Stomach (tissue), 9 donors: ENCODE data around the gene KIRREL3. TPM values are rescaled to one million over a fixed set of nuclear protein-coding genes. Genes with fewer than 3 reads are reported as not detected.
A peak's percentile ranks its signal among the peaks of the same experiment; 100 is the strongest.

Source experiments
- DNase-seq, 2 donors: peaks; one replicate each; pipeline versions ENCODE4 v3.0.0 to v3.0.0-alpha.2; 2013 to 2019
- H3K27ac ChIP-seq, 5 donors: fragments of 200-600 bp in 4 of 5; sonication (generic) in 4 of 5; one replicate each; pipeline ENCODE4 v1.5.1; 2013 to 2019; ENCODE audit warnings: mild to moderate bottlenecking in 1 of 5, moderate library complexity in 1 of 5
- H3K27me3 ChIP-seq, 3 donors: fragments of 200-600 bp; sonication (generic); one replicate each; pipeline ENCODE4 v1.5.1; 2017 to 2019; ENCODE audit warnings: mixed run types in 1 of 3
- H3K36me3 ChIP-seq, 4 donors: fragments of 200-600 bp; sonication (generic); 1 replicate in 3 of 4; 2 replicates in 1 of 4; pipeline ENCODE4 v1.5.1; 2016 to 2019
- H3K4me1 ChIP-seq, 4 donors: fragments of 200-600 bp; sonication (generic); one replicate each; pipeline ENCODE4 v1.5.1; 2016 to 2019
- H3K4me3 ChIP-seq, 4 donors: fragments of 200-600 bp; sonication (generic) in 3 of 4; one replicate each; pipeline ENCODE4 v1.5.1; 2016 to 2019; ENCODE audit warnings: mild to moderate bottlenecking in 1 of 4
- H3K9me3 ChIP-seq, 4 donors: fragments of 200-600 bp; sonication (generic); one replicate each; pipeline ENCODE4 v1.5.1; 2016 to 2019
- CTCF ChIP-seq, 7 experiments: fragments of 450-650 bp in 4 of 7; fragments of 200-600 bp in 3 of 7; sonication (generic) in 3 of 7; IDR thresholded peaks; one replicate each; pipeline ENCODE4 v1.5.1; 2016 to 2019; ENCODE audit warnings: antibody characterized with exemption in 7 of 7, control low read depth in 2 of 7, mild to moderate bottlenecking in 1 of 7
- EP300 ChIP-seq: sonication (generic); formaldehyde crosslinking; IDR thresholded peaks from one replicate; pipeline ENCODE4 v1.6.1; 2017; ENCODE audit warnings: antibody characterized with exemption
- POLR2A ChIP-seq, 4 donors: fragments of 450-650 bp; IDR thresholded peaks; one replicate each; pipeline ENCODE4 v1.6.1; 2016; ENCODE audit warnings: antibody characterized with exemption in 4 of 4, control low read depth in 2 of 4, mild to moderate bottlenecking in 1 of 4, moderate library complexity in 1 of 4
- POLR2AphosphoS5 ChIP-seq, 3 donors: sonication (generic); formaldehyde crosslinking; IDR thresholded peaks; one replicate each; pipeline ENCODE4 v1.6.1; 2016; ENCODE audit warnings: antibody characterized with exemption in 3 of 3
- WGBS, 5 donors: extraction: QIAGEN DNeasy Blood & Tissue Kit in 3 of 5; methylation state at CpG; one replicate each; pipeline versions ENCODE4 v1.1.5 to v1.1.7; 2013 to 2018; 5-methylcytosine and 5-hydroxymethylcytosine counted together
- intact Hi-C: fragments of 100-400 bp; cut with DNase I; formaldehyde crosslinking; loops from one replicate; pipeline ENCODE4 v1.15.1; 2023; ENCODE audit warnings: low total_unique reads
- polyA plus RNA-seq, 3 donors: library from polyadenylated mRNA; stranded (reverse); fragments of 200-250 nt; gene quantifications; one replicate each; pipeline ENCODE4 v1.2.3, GENCODE V29; 2013
- total RNA-seq, 5 donors: library from RNA; depleted of rRNA; stranded (reverse); fragments of >200 nt; gene quantifications; one replicate each; pipeline versions ENCODE4 v1.1.0 to v1.2.3, GENCODE V29; 2014 to 2016
- donor health status: healthy with polysubstance abuse.
- donor health status: Bipolar disorder and iron deficiency.
- donor health status: healthy.

KIRREL3 gene
- total and polyA plus RNA-seq, 8 donors: 0.10 to 1.7 (median 0.38) TPM; not detected in 4

DNA sequence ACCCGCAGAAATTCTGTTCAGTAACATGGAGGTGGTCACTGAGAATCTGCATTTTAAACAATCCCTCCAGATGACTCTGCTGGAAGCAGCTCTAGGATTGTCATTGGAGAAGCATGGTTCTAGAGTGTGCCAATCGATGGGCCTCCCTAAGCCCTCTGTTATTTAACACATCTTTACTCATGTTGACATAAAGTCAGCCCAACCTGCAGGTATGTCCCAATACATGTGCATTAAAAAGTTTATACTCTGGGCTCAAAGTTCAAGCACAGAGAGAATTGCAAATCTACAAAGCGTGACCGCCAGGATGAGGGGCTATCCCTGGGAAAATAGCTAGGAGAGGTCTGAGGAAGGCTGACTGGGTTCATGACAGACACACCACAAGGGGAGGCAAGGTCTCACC is 116.4 kb downstream of the KIRREL3 start:
- 59 to 79% (median 71%) methylated on average over 4 of the region's 4 CpGs for WGBS, 5 donors
- Histone ChIP-seq H3K27ac (no peak overlapping the region), H3K4me1 (no peaks in the 10 kb centered on the region), H3K36me3 (no peaks in the 10 kb centered on the region), H3K9me3 (no peaks in the 10 kb centered on the region), H3K27me3 (no peaks in the 10 kb centered on the region), H3K4me3 (no peak overlapping the region)
- DNase-seq: no peak
- intact Hi-C loops: no loop called here
- TF ChIP-seq EP300: no peak
- TF ChIP-seq POLR2AphosphoS5 (IDR thresholded peaks at IDR 0.05): no peak
- TF ChIP-seq POLR2A (IDR thresholded peaks at IDR 0.05): no peak

DNA sequence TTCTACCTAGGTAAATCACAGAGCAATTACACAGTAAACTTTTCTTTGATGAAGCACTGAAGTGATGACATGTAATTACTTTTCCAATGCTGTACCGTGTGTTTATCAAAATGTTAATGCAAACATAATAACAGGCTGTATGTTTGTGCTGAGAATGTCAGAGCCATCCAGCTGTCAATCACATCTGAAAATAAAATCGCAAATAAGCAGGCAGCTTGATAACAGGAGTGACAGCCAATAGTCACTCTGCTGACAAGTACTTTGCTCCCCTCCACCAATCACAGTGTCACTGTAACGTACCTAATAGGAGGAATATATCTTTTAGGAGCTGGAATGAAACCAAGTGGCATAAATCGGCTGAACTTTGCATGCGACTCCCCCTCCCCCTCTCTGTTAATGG is 119.7 kb downstream of the KIRREL3 start:
- TF ChIP-seq POLR2AphosphoS5 (IDR thresholded peaks at IDR 0.05) (no peak), POLR2A (IDR thresholded peaks at IDR 0.05) (no peak), EP300 (no peak), CTCF (IDR thresholded peaks at IDR 0.05) (no peak)
- H3K36me3 ChIP-seq: no peaks in the 10 kb centered on the region
- peaks cover 0 to 15% (median 0%) of the 10 kb centered on the region in 3 donors for H3K27me3 ChIP-seq
- DNase-seq: no peak
- no peak overlapping the region for H3K27ac ChIP-seq
- H3K9me3 ChIP-seq: no peaks in the 10 kb centered on the region
- H3K4me3 ChIP-seq: no peak overlapping the region
- H3K4me1 ChIP-seq: no peaks in the 10 kb centered on the region
- 41 to 50% (median 46%) methylated on average over 5 of the region's 5 CpGs for WGBS, 5 donors
- intact Hi-C loops: no loop called here

GRCh38 chr11:126879516-126879915 is 121.1 kb downstream of the KIRREL3 start:
- DNase-seq: no peak
- Histone ChIP-seq H3K9me3 (no peaks in the 10 kb centered on the region), H3K4me1 (no peaks in the 10 kb centered on the region), H3K27ac (no peak overlapping the region), H3K4me3 (no peak overlapping the region), H3K36me3 (no peaks in the 10 kb centered on the region), H3K27me3 (peaks cover 0 to 15% (median 0%) of the 10 kb centered on the region in 3 donors)
- TF ChIP-seq EP300 (no peak), POLR2A (IDR thresholded peaks at IDR 0.05) (no peak), POLR2AphosphoS5 (IDR thresholded peaks at IDR 0.05) (no peak), CTCF (IDR thresholded peaks at IDR 0.05) (no peak)
- intact Hi-C loops: no loop called here

DNA sequence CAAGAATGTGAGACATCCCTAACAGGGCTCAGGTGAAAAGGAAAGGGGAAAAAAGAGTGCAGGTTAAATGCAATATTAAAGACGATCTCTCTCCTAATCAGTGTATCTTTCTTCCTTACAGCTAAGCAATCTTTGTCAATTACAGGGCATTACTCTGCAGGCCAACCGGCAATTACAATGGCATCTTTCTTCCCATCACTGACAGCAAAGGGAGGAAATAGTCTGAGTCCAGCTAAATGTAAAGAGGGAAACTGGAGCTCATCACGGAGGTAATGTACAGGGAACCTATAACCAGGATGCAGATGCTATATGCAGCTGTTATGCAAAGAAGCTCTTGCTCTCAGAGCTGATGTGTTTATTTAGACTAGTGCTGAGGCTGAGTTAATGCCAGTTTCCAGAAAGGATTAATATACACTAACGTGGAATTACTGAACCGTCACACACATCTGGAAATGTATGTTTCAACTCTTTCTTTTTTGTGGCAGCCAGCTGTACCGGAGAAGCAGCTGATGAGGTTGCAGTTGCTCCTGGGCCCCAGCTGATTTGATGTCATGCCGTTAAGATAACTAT is 121.6 kb downstream of the KIRREL3 start:
- Histone ChIP-seq H3K4me3 (no peak overlapping the region), H3K9me3 (no peaks in the 10 kb centered on the region), H3K27ac (no peak overlapping the region), H3K27me3 (peaks cover 0 to 15% (median 0%) of the 10 kb centered on the region in 3 donors), H3K36me3 (no peaks in the 10 kb centered on the region), H3K4me1 (no peaks in the 10 kb centered on the region)
- 59 to 69% (median 64%) methylated on average over 7 of the region's 7 CpGs for WGBS, 5 donors
- no peak for TF ChIP-seq POLR2AphosphoS5 (IDR thresholded peaks at IDR 0.05)
- TF ChIP-seq EP300: no peak
- TF ChIP-seq POLR2A (IDR thresholded peaks at IDR 0.05): no peak
- no peak for TF ChIP-seq CTCF (IDR thresholded peaks at IDR 0.05)
- intact Hi-C loops: no loop called here
- peak in 1 of 2 donors; percentile 16 for DNase-seq

GRCh38 chr11:126874831-126875230 is 125.7 kb downstream of the KIRREL3 start:
- H3K9me3 ChIP-seq: no peaks in the 10 kb centered on the region
- 53 to 70% (median 57%) methylated on average over 5 of the region's 5 CpGs for WGBS, 5 donors
- H3K27me3 ChIP-seq: peaks cover 0 to 15% (median 0%) of the 10 kb centered on the region in 3 donors
- DNase-seq: no peak
- H3K36me3 ChIP-seq: no peaks in the 10 kb centered on the region
- intact Hi-C loops: no loop called here
- no peaks in the 10 kb centered on the region for H3K4me1 ChIP-seq
- no peak overlapping the region for H3K4me3 ChIP-seq
- no peak overlapping the region for H3K27ac ChIP-seq
- TF ChIP-seq CTCF (IDR thresholded peaks at IDR 0.05) (no peak), EP300 (no peak), POLR2AphosphoS5 (IDR thresholded peaks at IDR 0.05) (no peak), POLR2A (IDR thresholded peaks at IDR 0.05) (no peak)
